Liver (tissue), 9 donors: ENCODE measurements around the gene SLC16A8. TPM values are rescaled to one million over a fixed set of nuclear protein-coding genes. Genes with fewer than 3 reads are reported as not detected.

Experiments used
- DNase-seq: peaks from one replicate; pipeline ENCODE4 v3.0.0-alpha.2; 2017; ENCODE audit warnings: low spot score
- H3K27ac ChIP-seq, 2 donors: one replicate each; pipeline ENCODE4 v1.7.0; 2013; ENCODE audit warnings: inconsistent platforms in 2 of 2, low read length in 2 of 2, control low read depth in 1 of 2, low read depth in 1 of 2, mild to moderate bottlenecking in 1 of 2
- H3K27me3 ChIP-seq, 4 donors: one replicate each; pipeline versions ENCODE4 v1.6.1 to v1.7.0; 2013; ENCODE audit warnings: low read length in 3 of 4, inconsistent platforms in 1 of 4, mild to moderate bottlenecking in 1 of 4, moderate library complexity in 1 of 4; ENCODE audit not compliant: control insufficient read depth in 4 of 4, insufficient read depth in 4 of 4
- H3K36me3 ChIP-seq, 4 donors: one replicate each; pipeline versions ENCODE4 v1.6.1 to v1.7.0; 2013; ENCODE audit warnings: low read length in 3 of 4, mild to moderate bottlenecking in 3 of 4, low read depth in 1 of 4, moderate library complexity in 1 of 4; ENCODE audit not compliant: control insufficient read depth in 4 of 4, insufficient read depth in 3 of 4
- H3K4me1 ChIP-seq, 4 donors: one replicate each; pipeline versions ENCODE4 v1.6.1 to v1.7.0; 2013; ENCODE audit warnings: low read length in 3 of 4, mild to moderate bottlenecking in 3 of 4, moderate library complexity in 1 of 4; ENCODE audit not compliant: control insufficient read depth in 4 of 4, insufficient read depth in 4 of 4
- H3K4me3 ChIP-seq, 3 donors: one replicate each; pipeline versions ENCODE4 v1.6.1 to v1.7.0; 2013; ENCODE audit warnings: low read length in 3 of 3, control low read depth in 1 of 3, low read depth in 1 of 3, mild to moderate bottlenecking in 1 of 3
- H3K9ac ChIP-seq, 2 donors: one replicate each; pipeline ENCODE4 v1.7.0; 2013; ENCODE audit warnings: low read length in 2 of 2, mild to moderate bottlenecking in 2 of 2, moderate library complexity in 2 of 2, control low read depth in 1 of 2, low read depth in 1 of 2
- H3K9me3 ChIP-seq, 4 donors: one replicate each; pipeline versions ENCODE4 v1.6.1 to v1.7.0; 2013; ENCODE audit warnings: low read length in 3 of 4; ENCODE audit not compliant: control insufficient read depth in 4 of 4
- EGR1 ChIP-seq, 2 donors: IDR thresholded peaks; 2 replicates each; pipeline ENCODE4 v1.6.1; 2016 to 2018; ENCODE audit warnings: antibody characterized with exemption in 2 of 2, low read depth in 2 of 2
- FOXA1 ChIP-seq: IDR thresholded peaks from 2 replicates; pipeline ENCODE4 v1.6.1; 2016; ENCODE audit warnings: antibody characterized with exemption
- FOXA2 ChIP-seq: IDR thresholded peaks from 2 replicates; pipeline ENCODE4 v1.6.1; 2016; ENCODE audit warnings: antibody characterized with exemption
- GABPA ChIP-seq, 2 donors: IDR thresholded peaks in 1 of 2; conservative IDR thresholded peaks in 1 of 2; 2 replicates each; pipeline ENCODE4 v1.6.1; 2016; ENCODE audit warnings: antibody characterized with exemption in 2 of 2, mild to moderate bottlenecking in 1 of 2, moderate library complexity in 1 of 2
- HNF4A ChIP-seq, 2 donors: conservative IDR thresholded peaks; 2 replicates each; pipeline ENCODE4 v1.6.1; 2016; ENCODE audit warnings: antibody characterized with exemption in 2 of 2, mild to moderate bottlenecking in 2 of 2
- HNF4G ChIP-seq: IDR thresholded peaks from 2 replicates; pipeline ENCODE4 v1.6.1; 2016; ENCODE audit warnings: antibody characterized with exemption
- JUND ChIP-seq, 2 donors: IDR thresholded peaks; 2 replicates each; pipeline ENCODE4 v1.6.1; 2016; ENCODE audit warnings: antibody characterized with exemption in 2 of 2
- NR2F2 ChIP-seq: IDR thresholded peaks from 2 replicates; pipeline ENCODE4 v1.6.1; 2016; ENCODE audit warnings: antibody characterized with exemption
- RXRA ChIP-seq, 2 donors: IDR thresholded peaks; 2 replicates each; pipeline ENCODE4 v1.6.1; 2017 to 2018; ENCODE audit warnings: antibody characterized with exemption in 2 of 2, mild to moderate bottlenecking in 1 of 2
- SP1 ChIP-seq: IDR thresholded peaks from 2 replicates; pipeline ENCODE4 v1.6.1; 2018; ENCODE audit warnings: antibody characterized with exemption, mild to moderate bottlenecking
- TAF1 ChIP-seq: conservative IDR thresholded peaks from 2 replicates; pipeline ENCODE4 v1.6.1; 2016; ENCODE audit warnings: antibody characterized with exemption, mild to moderate bottlenecking
- YY1 ChIP-seq: IDR thresholded peaks from 2 replicates; pipeline ENCODE4 v1.6.1; 2016; ENCODE audit warnings: antibody characterized with exemption, mild to moderate bottlenecking
- WGBS: extraction: QIAGEN DNeasy Blood & Tissue Kit; methylation state at CpG from one replicate; pipeline ENCODE4 v1.1.7; 2013; 5-methylcytosine and 5-hydroxymethylcytosine counted together
- polyA plus RNA-seq, 2 donors: library from polyadenylated mRNA; stranded (reverse) in 1 of 2; unstranded in 1 of 2; fragments of 200-250 nt in 1 of 2; fragments of >200 nt in 1 of 2; fragmentation: Nextera tagmentation in 1 of 2; extraction: Ambion mirVana in 1 of 2; gene quantifications; one replicate each; pipeline versions ENCODE4 v1.2.1 to v1.2.3, GENCODE V29; 2013 to 2015
- total RNA-seq, 2 donors: library from RNA; depleted of rRNA; stranded (reverse); fragments of >200 nt; gene quantifications; one replicate each; pipeline ENCODE4 v1.2.3, GENCODE V29; 2014
- TF ChIP-seq, protein P1 (sequence below): IDR thresholded peaks from 2 replicates; pipeline ENCODE4 v1.6.1; 2016; ENCODE audit warnings: antibody characterized with exemption, mild to moderate bottlenecking
- TF ChIP-seq, protein P2 (sequence below): IDR thresholded peaks from 2 replicates; pipeline ENCODE4 v1.6.1; 2016; ENCODE audit warnings: antibody characterized with exemption
- TF ChIP-seq, protein P3 (sequence below): IDR thresholded peaks from 2 replicates; pipeline ENCODE4 v1.6.1; 2016; ENCODE audit warnings: antibody characterized with exemption
- TF ChIP-seq, protein P4 (sequence below): IDR thresholded peaks from 2 replicates; pipeline ENCODE4 v1.6.1; 2016; ENCODE audit warnings: antibody characterized with exemption
- donor health status: healthy.
- donor health status: healthy.
- donor health status: healthy.
- donor health status: healthy.
- donor health status: healthy.

Gene SLC16A8
- total and polyA plus RNA-seq, 4 donors: 0.10 TPM; not detected in 3

DNA sequence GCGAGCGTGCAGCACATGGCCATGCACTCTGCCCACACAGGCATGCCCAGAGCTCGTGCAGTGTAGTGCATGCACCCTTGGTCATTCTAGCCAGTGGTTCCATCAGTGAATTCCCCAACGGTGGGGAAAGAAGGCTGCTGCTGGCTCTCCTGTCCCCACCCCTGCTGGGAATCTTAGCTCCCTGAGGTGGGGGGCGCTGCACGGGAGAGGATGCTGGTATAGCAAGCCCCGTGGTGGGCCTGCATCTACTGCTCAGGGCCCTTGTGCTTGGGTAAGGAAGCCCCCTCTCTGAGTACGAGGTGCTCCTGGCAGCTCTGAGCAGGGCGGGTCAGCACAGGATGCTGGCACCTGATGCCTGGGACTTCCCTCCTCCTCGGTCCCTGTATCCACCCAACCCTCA, 45.0 kb upstream of the SLC16A8 start:
- Histone ChIP-seq H3K4me1 (no peaks in the 10 kb centered on the region), H3K4me3 (no peak overlapping the region), H3K27me3 (no peaks in the 10 kb centered on the region), H3K9ac (no peak overlapping the region), H3K36me3 (peaks cover 2 to 12% (median 5%) of the 10 kb centered on the region in 4 donors), H3K27ac (no peak overlapping the region), H3K9me3 (no peaks in the 10 kb centered on the region)
- WGBS: 91% methylated on average over 10 of the region's 10 CpGs
- TF ChIP-seq RXRA (IDR thresholded peaks at IDR 0.05): no peak
- TF ChIP-seq GABPA (IDR thresholded peaks at IDR 0.05 in 1 of 2, conservative IDR thresholded peaks at IDR 0.05 in 1 of 2): no peak
- no peak for TF ChIP-seq FOXA1
- TF ChIP-seq, protein P1, sequence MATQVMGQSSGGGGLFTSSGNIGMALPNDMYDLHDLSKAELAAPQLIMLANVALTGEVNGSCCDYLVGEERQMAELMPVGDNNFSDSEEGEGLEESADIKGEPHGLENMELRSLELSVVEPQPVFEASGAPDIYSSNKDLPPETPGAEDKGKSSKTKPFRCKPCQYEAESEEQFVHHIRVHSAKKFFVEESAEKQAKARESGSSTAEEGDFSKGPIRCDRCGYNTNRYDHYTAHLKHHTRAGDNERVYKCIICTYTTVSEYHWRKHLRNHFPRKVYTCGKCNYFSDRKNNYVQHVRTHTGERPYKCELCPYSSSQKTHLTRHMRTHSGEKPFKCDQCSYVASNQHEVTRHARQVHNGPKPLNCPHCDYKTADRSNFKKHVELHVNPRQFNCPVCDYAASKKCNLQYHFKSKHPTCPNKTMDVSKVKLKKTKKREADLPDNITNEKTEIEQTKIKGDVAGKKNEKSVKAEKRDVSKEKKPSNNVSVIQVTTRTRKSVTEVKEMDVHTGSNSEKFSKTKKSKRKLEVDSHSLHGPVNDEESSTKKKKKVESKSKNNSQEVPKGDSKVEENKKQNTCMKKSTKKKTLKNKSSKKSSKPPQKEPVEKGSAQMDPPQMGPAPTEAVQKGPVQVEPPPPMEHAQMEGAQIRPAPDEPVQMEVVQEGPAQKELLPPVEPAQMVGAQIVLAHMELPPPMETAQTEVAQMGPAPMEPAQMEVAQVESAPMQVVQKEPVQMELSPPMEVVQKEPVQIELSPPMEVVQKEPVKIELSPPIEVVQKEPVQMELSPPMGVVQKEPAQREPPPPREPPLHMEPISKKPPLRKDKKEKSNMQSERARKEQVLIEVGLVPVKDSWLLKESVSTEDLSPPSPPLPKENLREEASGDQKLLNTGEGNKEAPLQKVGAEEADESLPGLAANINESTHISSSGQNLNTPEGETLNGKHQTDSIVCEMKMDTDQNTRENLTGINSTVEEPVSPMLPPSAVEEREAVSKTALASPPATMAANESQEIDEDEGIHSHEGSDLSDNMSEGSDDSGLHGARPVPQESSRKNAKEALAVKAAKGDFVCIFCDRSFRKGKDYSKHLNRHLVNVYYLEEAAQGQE: no peak
- no peak for TF ChIP-seq HNF4G
- TF ChIP-seq, protein P2, sequence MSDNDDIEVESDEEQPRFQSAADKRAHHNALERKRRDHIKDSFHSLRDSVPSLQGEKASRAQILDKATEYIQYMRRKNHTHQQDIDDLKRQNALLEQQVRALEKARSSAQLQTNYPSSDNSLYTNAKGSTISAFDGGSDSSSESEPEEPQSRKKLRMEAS: no peak
- TF ChIP-seq HNF4A (conservative IDR thresholded peaks at IDR 0.05): no peak
- no peak for TF ChIP-seq JUND (IDR thresholded peaks at IDR 0.05)
- no peak for TF ChIP-seq SP1
- no peak for TF ChIP-seq YY1
- TF ChIP-seq, protein P3, sequence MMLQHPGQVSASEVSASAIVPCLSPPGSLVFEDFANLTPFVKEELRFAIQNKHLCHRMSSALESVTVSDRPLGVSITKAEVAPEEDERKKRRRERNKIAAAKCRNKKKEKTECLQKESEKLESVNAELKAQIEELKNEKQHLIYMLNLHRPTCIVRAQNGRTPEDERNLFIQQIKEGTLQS: no peak
- TF ChIP-seq, protein P4, sequence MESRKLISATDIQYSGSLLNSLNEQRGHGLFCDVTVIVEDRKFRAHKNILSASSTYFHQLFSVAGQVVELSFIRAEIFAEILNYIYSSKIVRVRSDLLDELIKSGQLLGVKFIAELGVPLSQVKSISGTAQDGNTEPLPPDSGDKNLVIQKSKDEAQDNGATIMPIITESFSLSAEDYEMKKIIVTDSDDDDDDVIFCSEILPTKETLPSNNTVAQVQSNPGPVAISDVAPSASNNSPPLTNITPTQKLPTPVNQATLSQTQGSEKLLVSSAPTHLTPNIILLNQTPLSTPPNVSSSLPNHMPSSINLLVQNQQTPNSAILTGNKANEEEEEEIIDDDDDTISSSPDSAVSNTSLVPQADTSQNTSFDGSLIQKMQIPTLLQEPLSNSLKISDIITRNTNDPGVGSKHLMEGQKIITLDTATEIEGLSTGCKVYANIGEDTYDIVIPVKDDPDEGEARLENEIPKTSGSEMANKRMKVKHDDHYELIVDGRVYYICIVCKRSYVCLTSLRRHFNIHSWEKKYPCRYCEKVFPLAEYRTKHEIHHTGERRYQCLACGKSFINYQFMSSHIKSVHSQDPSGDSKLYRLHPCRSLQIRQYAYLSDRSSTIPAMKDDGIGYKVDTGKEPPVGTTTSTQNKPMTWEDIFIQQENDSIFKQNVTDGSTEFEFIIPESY: no peak
- DNase-seq: no peak

DNA sequence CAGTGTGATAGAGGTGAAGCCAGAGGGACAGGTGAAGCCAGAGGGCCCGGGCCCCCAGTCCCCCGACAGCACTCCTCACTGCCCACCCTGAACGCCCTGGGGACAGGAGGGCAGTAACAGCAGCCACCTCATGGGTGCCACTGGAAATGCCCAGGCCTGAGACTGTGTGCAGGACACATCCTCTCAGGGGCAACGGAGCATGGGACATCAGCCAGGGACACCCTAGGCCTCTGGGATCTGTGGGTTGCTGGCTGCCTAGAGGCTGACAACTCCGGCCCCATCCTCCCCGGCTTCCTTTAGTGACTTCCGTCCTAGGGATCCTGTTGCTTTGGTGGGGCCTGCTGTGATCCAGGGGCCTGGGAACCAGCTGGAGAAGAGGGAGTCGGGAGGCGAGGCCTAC, 43.9 kb upstream of the SLC16A8 start:
- H3K9ac ChIP-seq: no peak overlapping the region
- H3K27ac ChIP-seq: no peak overlapping the region
- H3K4me3 ChIP-seq: no peak overlapping the region
- no peak for DNase-seq
- peaks cover 0 to 12% (median 4%) of the 10 kb centered on the region in 4 donors for H3K36me3 ChIP-seq
- no peak for TF ChIP-seq EGR1 (IDR thresholded peaks at IDR 0.05; ENCODE audit: low read depth in 2 of 2)
- TF ChIP-seq TAF1: no peak
- TF ChIP-seq, protein P3: no peak
- no peak for TF ChIP-seq RXRA (IDR thresholded peaks at IDR 0.05)
- TF ChIP-seq, protein P2: no peak
- TF ChIP-seq FOXA1: no peak
- TF ChIP-seq JUND (IDR thresholded peaks at IDR 0.05): no peak
- TF ChIP-seq NR2F2: no peak
- TF ChIP-seq HNF4A (conservative IDR thresholded peaks at IDR 0.05): no peak
- no peak for TF ChIP-seq FOXA2
- TF ChIP-seq, protein P4: no peak
- TF ChIP-seq SP1: no peak
- no peaks in the 10 kb centered on the region for H3K9me3 ChIP-seq
- 93% methylated on average over 9 of the region's 9 CpGs for WGBS
- H3K27me3 ChIP-seq: no peaks in the 10 kb centered on the region
- no peaks in the 10 kb centered on the region for H3K4me1 ChIP-seq
